HEK293T (cell line): ENCODE measurements around the gene CAMK2B.

ENCODE experiments used
- ARNT ChIP-seq: fragments of 450-650 bp; IDR thresholded peaks from 2 replicates; pipeline ENCODE4 v1.6.1; 2017; ENCODE audit warnings: mild to moderate bottlenecking
- BHLHE40 ChIP-seq: fragments of 450-650 bp; IDR thresholded peaks from 2 replicates; pipeline ENCODE4 v1.6.1; 2016; ENCODE audit warnings: mild to moderate bottlenecking, moderate library complexity, borderline replicate concordance
- ELF4 ChIP-seq: fragments of 450-650 bp; IDR thresholded peaks from 2 replicates; pipeline ENCODE4 v1.6.1; 2017; ENCODE audit warnings: antibody characterized with exemption
- FOXA1 ChIP-seq: fragments of 450-650 bp; IDR thresholded peaks from 2 replicates; pipeline ENCODE4 v1.6.1; 2016; ENCODE audit warnings: mild to moderate bottlenecking
- FOXM1 ChIP-seq: fragments of 450-650 bp; IDR thresholded peaks from 2 replicates; pipeline ENCODE4 v1.6.1; 2017; ENCODE audit warnings: mild to moderate bottlenecking, borderline replicate concordance
- L3MBTL2 ChIP-seq: fragments of 450-650 bp; conservative IDR thresholded peaks from 2 replicates; pipeline ENCODE4 v1.6.1; 2016; ENCODE audit warnings: mild to moderate bottlenecking
- LEF1 ChIP-seq: fragments of 450-650 bp; IDR thresholded peaks from 2 replicates; pipeline ENCODE4 v1.6.1; 2017; ENCODE audit warnings: mild to moderate bottlenecking, borderline replicate concordance
- NFRKB ChIP-seq: fragments of 450-650 bp; IDR thresholded peaks from 2 replicates; pipeline ENCODE4 v1.6.1; 2016; ENCODE audit warnings: mild to moderate bottlenecking, moderate library complexity
- PKNOX1 ChIP-seq: fragments of 450-650 bp; IDR thresholded peaks from 2 replicates; pipeline ENCODE4 v1.6.1; 2016
- SP1 ChIP-seq: fragments of 450-650 bp; IDR thresholded peaks from 2 replicates; pipeline ENCODE4 v1.6.1; 2017
- SUZ12 ChIP-seq: fragments of 450-650 bp; IDR thresholded peaks from 2 replicates; pipeline ENCODE4 v1.6.1; 2016; ENCODE audit warnings: mild to moderate bottlenecking
- ZNF384 ChIP-seq: fragments of 450-650 bp; IDR thresholded peaks from 2 replicates; pipeline ENCODE4 v1.6.1; 2016

GRCh38 chr7:44287488-44288380 is 37.7 kb downstream of the CAMK2B start:
- TF ChIP-seq SP1, result no peak
- TF ChIP-seq FOXA1, result no peak
- no peak for TF ChIP-seq ZNF384
- TF ChIP-seq BHLHE40, result no peak
- TF ChIP-seq NFRKB, result no peak
- no peak for TF ChIP-seq ELF4
- TF ChIP-seq ARNT, result no peak
- TF ChIP-seq L3MBTL2, result no peak
- no peak for TF ChIP-seq FOXM1
- no peak for TF ChIP-seq PKNOX1
- TF ChIP-seq SUZ12, result no peak
- no peak for TF ChIP-seq LEF1
